ENCODE measurements around the gene BAHD1.

GRCh38 chr15:40429068-40429710 lies 11.6 kb upstream of the BAHD1 start:
- TF ChIP-seq CTCF (IDR thresholded peaks at IDR 0.05) = no peak
- TF ChIP-seq SIN3A (IDR thresholded peaks at IDR 0.05; ENCODE audit: borderline replicate concordance, insufficient read depth, low read depth, low read length) = no peak
- TF ChIP-seq POLR2AphosphoS5 (IDR thresholded peaks at IDR 0.05; ENCODE audit: low read depth, low read length) = no peak
- no peak for TF ChIP-seq REST (IDR thresholded peaks at IDR 0.05; ENCODE audit: insufficient read depth in 1 of 2, low read depth in 2 of 2, low read length in 1 of 2)
- no peak for TF ChIP-seq TCF7L2 (IDR thresholded peaks at IDR 0.05; ENCODE audit: low read depth, low read length)

Measured in Panc1 (cell line).